Breast epithelium (tissue), 3 donors: Measurements from ENCODE around the gene ETFB.

Experiments used
- CTCF ChIP-seq, 3 donors: fragments of 450-650 bp; IDR thresholded peaks; one replicate each; pipeline ENCODE4 v1.5.1; 2016 to 2017; ENCODE audit warnings: antibody characterized with exemption in 3 of 3, mild to moderate bottlenecking in 3 of 3, moderate library complexity in 3 of 3
- POLR2A ChIP-seq: fragments of 450-650 bp; IDR thresholded peaks from one replicate; pipeline ENCODE4 v1.6.1; 2016; ENCODE audit warnings: antibody characterized with exemption, mild to moderate bottlenecking, moderate library complexity
- POLR2AphosphoS5 ChIP-seq, 3 donors: sonication (generic); formaldehyde crosslinking; IDR thresholded peaks; one replicate each; pipeline ENCODE4 v1.6.1; 2017; ENCODE audit warnings: antibody characterized with exemption in 3 of 3

GRCh38 chr19:51357952-51358351 lies 8.2 kb downstream of the ETFB start:
- TF ChIP-seq CTCF (IDR thresholded peaks at IDR 0.05) (no peak), POLR2AphosphoS5 (IDR thresholded peaks at IDR 0.05) (no peak), POLR2A (no peak)
